B cell (primary cell): ENCODE data around the gene LASP1. TPM values are rescaled to one million over a fixed set of nuclear protein-coding genes. Genes with fewer than 3 reads are reported as not detected.

ENCODE experiments used
- ATAC-seq: fragments of 200-7000 bp; cut with Tn5 transposase; one replicate; pipeline ENCODE4 v1.10.0; 2021; ENCODE audit warnings: low read depth, mild to moderate bottlenecking, moderate number of reproducible peaks, moderate library complexity
- CTCF ChIA-PET: fragments of 350-600 bp; sonication (Branson Sonifier 250); formaldehyde crosslinking; loops from one replicate; lab custom pipeline; 2021; ENCODE audit warnings: antibody characterized with exemption, inconsistent platforms; lab: Charles Lee
- POLR2A ChIA-PET: fragments of 350-600 bp; sonication (Branson Sonifier 250); formaldehyde crosslinking; loops from one replicate; lab custom pipeline; 2021; ENCODE audit warnings: antibody characterized with exemption; lab: Charles Lee
- DNase-seq: peaks from one replicate; pipeline ENCODE4 v3.0.0; 2013
- H2AFZ ChIP-seq: 2 replicates; pipeline ENCODE4 v1.6.1; 2012; ENCODE audit warnings: mild to moderate bottlenecking, low read depth, low read length; ENCODE audit not compliant: insufficient read depth, poor library complexity, severe bottlenecking
- H3K27ac ChIP-seq, 2 donors: 1 replicate in 1 of 2; 2 replicates in 1 of 2; pipeline ENCODE4 v1.5.1; 2012 to 2013; ENCODE audit warnings: low read length in 2 of 2, mild to moderate bottlenecking in 2 of 2, moderate library complexity in 1 of 2
- H3K27me3 ChIP-seq, 4 experiments: fragments of 200-600 bp in 1 of 4; sonication (generic) in 1 of 4; replicated peaks in 1 of 4; 1 replicate in 2 of 4; 2 replicates in 2 of 4; pipeline versions ENCODE4 v1.6.1 to v1.7.0; 2013 to 2016; ENCODE audit warnings: low read length in 3 of 4, mild to moderate bottlenecking in 2 of 4, mixed read lengths in 1 of 4, moderate library complexity in 1 of 4; ENCODE audit not compliant: insufficient read depth in 4 of 4, control insufficient read depth in 3 of 4; ENCODE audit errors: control extremely low read depth in 1 of 4
- H3K36me3 ChIP-seq, 2 experiments: replicated peaks in 1 of 2; 1 replicate in 1 of 2; 2 replicates in 1 of 2; pipeline versions ENCODE4 v1.6.1 to v1.7.1; 2013; ENCODE audit warnings: low read length in 1 of 2; ENCODE audit not compliant: insufficient read depth in 2 of 2, control insufficient read depth in 1 of 2; ENCODE audit errors: control extremely low read depth in 1 of 2, extremely low read depth in 1 of 2
- H3K4me1 ChIP-seq, 2 donors: fragments of 200-600 bp in 1 of 2; sonication (generic) in 1 of 2; 1 replicate in 1 of 2; 2 replicates in 1 of 2; pipeline versions ENCODE4 v1.5.1 to v1.6.1; 2013 to 2017; ENCODE audit warnings: low read length in 2 of 2; ENCODE audit not compliant: control insufficient read depth in 2 of 2, insufficient read depth in 2 of 2
- H3K4me2 ChIP-seq: replicated peaks from 2 replicates; pipeline ENCODE3; 2012; ENCODE audit warnings: mild to moderate bottlenecking, low read depth, low read length; ENCODE audit not compliant: poor library complexity, severe bottlenecking
- H3K4me3 ChIP-seq, 5 experiments: fragments of 200-600 bp in 1 of 5; sonication (generic) in 1 of 5; 1 replicate in 3 of 5; 2 replicates in 2 of 5; pipeline versions ENCODE4 v1.5.1 to v1.7.0; 2011 to 2016; ENCODE audit warnings: low read length in 4 of 5, mild to moderate bottlenecking in 4 of 5, low read depth in 2 of 5, control low read depth in 1 of 5, moderate library complexity in 1 of 5; ENCODE audit not compliant: insufficient read depth in 1 of 5; ENCODE audit errors: control extremely low read depth in 1 of 5, extremely low read depth in 1 of 5
- H3K79me2 ChIP-seq: fragments of 200-600 bp; sonication (generic); one replicate; pipeline ENCODE4 v1.6.0; 2016; ENCODE audit warnings: low read length; ENCODE audit not compliant: control insufficient read depth, insufficient read depth
- H3K9ac ChIP-seq: fragments of 200-600 bp; sonication (generic); 2 replicates; pipeline ENCODE4 v1.6.1; 2017; ENCODE audit warnings: mild to moderate bottlenecking, low read length, moderate library complexity
- H3K9me3 ChIP-seq, 3 donors: one replicate each; pipeline versions ENCODE4 v1.6.1 to v1.7.1; 2013; ENCODE audit warnings: low read length in 2 of 3; ENCODE audit not compliant: control insufficient read depth in 2 of 3, insufficient read depth in 1 of 3; ENCODE audit errors: control extremely low read depth in 1 of 3
- H4K20me1 ChIP-seq: 2 replicates; pipeline ENCODE4 v1.6.0; 2012; ENCODE audit warnings: mild to moderate bottlenecking, low read length; ENCODE audit not compliant: insufficient read depth, control insufficient read depth, poor library complexity, severe bottlenecking
- H3K27ac Mint-ChIP-seq: one replicate; pipeline ENCODE4 v1.8.0; 2021; ENCODE audit warnings: mixed read lengths
- H3K27me3 Mint-ChIP-seq: one replicate; pipeline ENCODE4 v1.8.0; 2021; ENCODE audit warnings: mixed read lengths
- H3K4me1 Mint-ChIP-seq: one replicate; pipeline ENCODE4 v1.8.0; 2021; ENCODE audit warnings: mixed read lengths
- H3K4me3 Mint-ChIP-seq: one replicate; pipeline ENCODE4 v1.8.0; 2021; ENCODE audit warnings: mixed read lengths
- H3K9me3 Mint-ChIP-seq: one replicate; pipeline ENCODE4 v1.8.0; 2022; ENCODE audit warnings: mixed read lengths; ENCODE audit not compliant: insufficient read depth
- EZH2 ChIP-seq: IDR thresholded peaks from 2 replicates; pipeline ENCODE4 v1.6.1; 2012; ENCODE audit warnings: borderline replicate concordance, low read depth, mild to moderate bottlenecking, moderate library complexity, low read length; ENCODE audit not compliant: insufficient read depth, poor library complexity, severe bottlenecking
- WGBS: methylation state at CpG from one replicate; pipeline ENCODE4 v1.1.5; 2013; ENCODE audit warnings: missing lambda C conversion rate; ENCODE audit not compliant: insufficient coverage; 5-methylcytosine and 5-hydroxymethylcytosine counted together
- intact Hi-C: fragments of 100-400 bp; cut with micrococcal nuclease; formaldehyde crosslinking; loops from one replicate; pipeline ENCODE4 v1.10.0; 2022
- polyA plus RNA-seq: library from polyadenylated mRNA; depleted of rRNA; stranded (reverse); fragments of >200 nt; gene quantifications from 2 replicates; pipeline ENCODE4 v1.2.3, GENCODE V29; 2012
- total RNA-seq, 2 donors: library from RNA; stranded (reverse); fragments of 120-200 nt in 1 of 2; gene quantifications; 1 replicate in 1 of 2; 2 replicates in 1 of 2; pipeline versions ENCODE4 v1.2.3 to v1.2.4, GENCODE V29; 2013 to 2022
- TF ChIP-seq, protein P1 (sequence below): fragments of 200-600 bp; IDR thresholded peaks from one replicate; pipeline ENCODE4 v1.8.0; 2022; ENCODE audit warnings: antibody characterized with exemption, mild to moderate bottlenecking

LASP1 gene
- total and polyA plus RNA-seq, 2 donors (not counting 1 experiment from before 2014, with no cell fraction given): 51.6 to 125 TPM

- H3K9me3 ChIP-seq: no peaks in the 10 kb centered on the region
- DNase-seq (no peak), ATAC-seq (no peak)
- Mint-ChIP-seq H3K4me1 (peaks cover 41% of the 10 kb centered on the region), H3K27me3 (no peaks in the 10 kb centered on the region), H3K9me3 (no peaks in the 10 kb centered on the region), H3K27ac (no peak overlapping the region), H3K4me3 (peak overlapping the region; percentile 48)
- ChIA-PET POLR2A (interaction anchor here (1.7 to 1.9 kb wide), 2 partner anchors 19 kb away, joined by 4 to 7 read pairs; partner anchors contain the start of gene LASP1), CTCF (no interaction called here)
- H3K27me3 ChIP-seq: no peaks in the 10 kb centered on the region
- peaks cover 14% of the 10 kb centered on the region for H3K79me2 ChIP-seq
- 100% methylated on average over 2 of the region's 7 CpGs for WGBS
- no peak overlapping the region for H3K9ac ChIP-seq
- H3K4me2 ChIP-seq: no peak overlapping the region
- H3K27ac ChIP-seq: peak overlapping the region in 1 of 2 donors; percentile 4
- H2AFZ ChIP-seq: no peak overlapping the region
- peaks cover 23 to 27% of the 10 kb centered on the region in 2 donors for H3K4me1 ChIP-seq
- H3K36me3 ChIP-seq: peaks cover 20 to 58% of the 10 kb centered on the region in 2 experiments
- no peak overlapping the region for H3K4me3 ChIP-seq
- H4K20me1 ChIP-seq: peaks cover 25% of the 10 kb centered on the region
- TF ChIP-seq, protein P1, sequence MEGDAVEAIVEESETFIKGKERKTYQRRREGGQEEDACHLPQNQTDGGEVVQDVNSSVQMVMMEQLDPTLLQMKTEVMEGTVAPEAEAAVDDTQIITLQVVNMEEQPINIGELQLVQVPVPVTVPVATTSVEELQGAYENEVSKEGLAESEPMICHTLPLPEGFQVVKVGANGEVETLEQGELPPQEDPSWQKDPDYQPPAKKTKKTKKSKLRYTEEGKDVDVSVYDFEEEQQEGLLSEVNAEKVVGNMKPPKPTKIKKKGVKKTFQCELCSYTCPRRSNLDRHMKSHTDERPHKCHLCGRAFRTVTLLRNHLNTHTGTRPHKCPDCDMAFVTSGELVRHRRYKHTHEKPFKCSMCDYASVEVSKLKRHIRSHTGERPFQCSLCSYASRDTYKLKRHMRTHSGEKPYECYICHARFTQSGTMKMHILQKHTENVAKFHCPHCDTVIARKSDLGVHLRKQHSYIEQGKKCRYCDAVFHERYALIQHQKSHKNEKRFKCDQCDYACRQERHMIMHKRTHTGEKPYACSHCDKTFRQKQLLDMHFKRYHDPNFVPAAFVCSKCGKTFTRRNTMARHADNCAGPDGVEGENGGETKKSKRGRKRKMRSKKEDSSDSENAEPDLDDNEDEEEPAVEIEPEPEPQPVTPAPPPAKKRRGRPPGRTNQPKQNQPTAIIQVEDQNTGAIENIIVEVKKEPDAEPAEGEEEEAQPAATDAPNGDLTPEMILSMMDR: no peak
- TF ChIP-seq EZH2: no peak
- intact Hi-C loops: loop anchor here (5.0 kb wide), 1 partner anchor 302 kb away; the partner anchor contains the start of gene PLXDC1
These were observed 19.5 kb upstream of the LASP1 start for GRCh38 chr17:38850374-38850773.

GRCh38 chr17:38851434-38851833 is 18.4 kb upstream of the LASP1 start:
- POLR2A ChIA-PET: interaction anchor here (1.7 kb wide), 1 partner anchor 18 kb away, joined by 7 read pairs; the partner anchor contains the start of gene LASP1
- H3K4me3 Mint-ChIP-seq: peak overlapping the region; percentile 98
- no peaks in the 10 kb centered on the region for H3K27me3 ChIP-seq
- H3K9me3 ChIP-seq: no peaks in the 10 kb centered on the region
- H2AFZ ChIP-seq: no peak overlapping the region
- H3K27me3 Mint-ChIP-seq: no peaks in the 10 kb centered on the region
- no peak for ATAC-seq
- WGBS: 67% methylated on average over 1 of the region's 2 CpGs
- H3K79me2 ChIP-seq: peaks cover 16% of the 10 kb centered on the region
- H4K20me1 ChIP-seq: peaks cover 25% of the 10 kb centered on the region
- peak overlapping the region in 1 of 2 donors; percentile 92 for H3K27ac ChIP-seq
- H3K4me2 ChIP-seq: peak overlapping the region; percentile 78
- DNase-seq: no peak
- H3K4me3 ChIP-seq: peak overlapping the region in 2 of 5 experiments; percentile 2 to 8
- H3K9me3 Mint-ChIP-seq: no peaks in the 10 kb centered on the region
- peak overlapping the region; percentile 78 for H3K9ac ChIP-seq
- H3K4me1 ChIP-seq: peaks cover 23 to 27% of the 10 kb centered on the region in 2 donors
- H3K4me1 Mint-ChIP-seq: peaks cover 41% of the 10 kb centered on the region
- peaks cover 20 to 58% of the 10 kb centered on the region in 2 experiments for H3K36me3 ChIP-seq
- CTCF ChIA-PET: interaction anchor here (0.9 kb wide), 1 partner anchor 9 kb away, joined by 4 read pairs; no protein-coding TSS in a partner anchor
- no peak for TF ChIP-seq EZH2
- TF ChIP-seq, protein P1: no peak
- intact Hi-C loops: loop anchor here (5.0 kb wide), 1 partner anchor 301 kb away; the partner anchor contains the start of gene PLXDC1
- peak overlapping the region; percentile 74 for H3K27ac Mint-ChIP-seq
